ENCODE results near the gene ADIPOR2.

ADIPOR2 gene

GRCh38 chr12:1695886-1696670 is 5.2 kb downstream of the ADIPOR2 start:
- DNase-seq (ENCODE audit: low read depth): no peak
- TF ChIP-seq, protein P1, sequence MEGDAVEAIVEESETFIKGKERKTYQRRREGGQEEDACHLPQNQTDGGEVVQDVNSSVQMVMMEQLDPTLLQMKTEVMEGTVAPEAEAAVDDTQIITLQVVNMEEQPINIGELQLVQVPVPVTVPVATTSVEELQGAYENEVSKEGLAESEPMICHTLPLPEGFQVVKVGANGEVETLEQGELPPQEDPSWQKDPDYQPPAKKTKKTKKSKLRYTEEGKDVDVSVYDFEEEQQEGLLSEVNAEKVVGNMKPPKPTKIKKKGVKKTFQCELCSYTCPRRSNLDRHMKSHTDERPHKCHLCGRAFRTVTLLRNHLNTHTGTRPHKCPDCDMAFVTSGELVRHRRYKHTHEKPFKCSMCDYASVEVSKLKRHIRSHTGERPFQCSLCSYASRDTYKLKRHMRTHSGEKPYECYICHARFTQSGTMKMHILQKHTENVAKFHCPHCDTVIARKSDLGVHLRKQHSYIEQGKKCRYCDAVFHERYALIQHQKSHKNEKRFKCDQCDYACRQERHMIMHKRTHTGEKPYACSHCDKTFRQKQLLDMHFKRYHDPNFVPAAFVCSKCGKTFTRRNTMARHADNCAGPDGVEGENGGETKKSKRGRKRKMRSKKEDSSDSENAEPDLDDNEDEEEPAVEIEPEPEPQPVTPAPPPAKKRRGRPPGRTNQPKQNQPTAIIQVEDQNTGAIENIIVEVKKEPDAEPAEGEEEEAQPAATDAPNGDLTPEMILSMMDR (conservative IDR thresholded peaks at IDR 0.05; ENCODE audit: low read depth, low read length): no peak
- no peak overlapping the region for H3K4me3 ChIP-seq (ENCODE audit: low read length)

DNA sequence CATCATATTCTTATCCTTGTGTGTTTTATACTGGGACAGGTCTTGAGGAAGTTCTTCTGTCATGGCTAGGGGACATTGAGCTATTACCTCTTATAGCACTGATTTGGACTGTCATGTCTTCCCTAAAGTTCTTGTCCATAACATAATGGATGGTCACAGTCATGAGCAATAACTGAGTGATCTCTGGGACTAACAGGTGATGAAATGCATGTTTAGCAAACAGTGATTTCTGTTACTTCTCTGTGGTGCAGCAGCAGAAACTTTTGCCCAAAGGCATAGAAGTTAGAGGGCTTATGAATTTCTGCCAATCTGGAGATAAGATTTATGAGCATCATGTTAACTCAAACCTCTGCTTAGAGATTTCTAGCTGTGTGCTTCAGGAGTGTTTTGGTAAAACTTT is 5.9 kb downstream of the ADIPOR2 start:
- no peak overlapping the region for H3K4me3 ChIP-seq (ENCODE audit: low read length)
- no peak for DNase-seq (ENCODE audit: low read depth)
- TF ChIP-seq, protein P1 (conservative IDR thresholded peaks at IDR 0.05; ENCODE audit: low read depth, low read length): no peak

DNA sequence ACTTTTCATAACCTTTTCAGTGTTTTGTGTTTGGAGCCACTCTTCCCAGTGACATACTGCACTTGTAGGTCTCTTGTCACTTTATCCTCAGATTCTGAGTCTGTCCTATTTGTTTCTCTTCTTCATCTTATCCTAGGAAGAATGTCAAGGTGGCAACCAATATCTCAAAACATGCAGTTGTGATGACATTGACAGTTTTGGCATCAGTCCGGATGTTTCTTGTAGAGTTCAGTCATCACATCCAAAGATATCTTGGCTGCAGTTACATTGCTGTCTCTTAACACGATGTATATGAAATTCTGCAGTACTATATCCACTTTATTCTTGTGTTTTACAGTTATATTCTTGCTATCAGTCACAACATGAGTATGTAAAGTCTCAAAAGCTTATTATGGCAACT is 6.4 kb downstream of the ADIPOR2 start:
- TF ChIP-seq, protein P1 (conservative IDR thresholded peaks at IDR 0.05; ENCODE audit: low read depth, low read length): no peak
- H3K4me3 ChIP-seq (ENCODE audit: low read length): no peak overlapping the region
- no peak for DNase-seq (ENCODE audit: low read depth)

GRCh38 chr12:1698720-1699119 is 7.8 kb downstream of the ADIPOR2 start:
- no peak overlapping the region for H3K4me3 ChIP-seq (ENCODE audit: low read length)
- TF ChIP-seq, protein P1 (conservative IDR thresholded peaks at IDR 0.05; ENCODE audit: low read depth, low read length): no peak
- DNase-seq (ENCODE audit: low read depth): no peak

- DNase-seq (ENCODE audit: low read depth): no peak
- TF ChIP-seq, protein P1 (conservative IDR thresholded peaks at IDR 0.05; ENCODE audit: low read depth, low read length): no peak
Measured at GRCh38 chr12:1702713-1703112, 11.8 kb downstream of the ADIPOR2 start.

GRCh38 chr12:1703771-1704722 is 13.2 kb downstream of the ADIPOR2 start:
- TF ChIP-seq, protein P1 (conservative IDR thresholded peaks at IDR 0.05; ENCODE audit: low read depth, low read length): no peak
- no peak for DNase-seq (ENCODE audit: low read depth)
- no peak overlapping the region for H3K4me3 ChIP-seq (ENCODE audit: low read length)

More at GRCh38 chr12:1702713-1703112, 11.8 kb downstream of the ADIPOR2 start:
- H3K4me3 ChIP-seq (ENCODE audit: low read length): no peak overlapping the region
